ENCODE data around the gene BACH1. TPM values are rescaled to one million over a fixed set of nuclear protein-coding genes. Genes with fewer than 3 reads are reported as not detected.

Gene BACH1
- total and polyA plus RNA-seq, 2 of the 8 experiments (the other 6 are each of a cell fraction or from before 2014, with no cell fraction given), result 6.9 to 50.7 TPM

DNA sequence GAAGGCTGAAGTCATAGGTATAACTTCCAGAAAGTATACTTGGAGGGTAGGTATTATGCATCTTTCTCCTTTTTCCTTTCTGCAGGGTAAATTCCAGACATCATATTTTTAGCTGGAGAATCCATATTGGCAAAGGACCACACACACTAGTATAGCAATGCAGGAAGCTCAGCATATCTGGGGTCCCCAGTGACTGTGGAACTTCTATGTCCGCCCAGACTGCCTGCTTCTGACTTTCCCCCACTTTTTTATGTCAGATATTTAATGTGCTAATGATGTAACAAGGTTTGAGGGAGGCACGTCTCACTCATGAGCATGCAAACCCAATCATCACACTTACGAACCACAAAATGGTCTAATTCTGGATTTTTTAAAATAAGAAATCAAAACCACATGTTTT lies 90.4 kb downstream of the BACH1 start:
- FAIRE-seq (no peak), DNase-seq (ENCODE audit: low read depth in 1 of 2, low spot score in 2 of 2) (no peak)
- Histone ChIP-seq H4K5ac (ENCODE audit: insufficient read length, low read depth, low read length) (no peak overlapping the region), H3K4me2 (ENCODE audit: insufficient read depth in 1 of 2, low read depth in 2 of 2, low read length in 2 of 2) (no peak overlapping the region), H3K4me1 (replicated peaks in 1 of 4; ENCODE audit: control insufficient read depth in 3 of 4, insufficient read depth in 4 of 4, low read length in 3 of 4) (no peaks in the 10 kb centered on the region), H2AK5ac (ENCODE audit: low read depth, low read length) (no peak overlapping the region), H3K9ac (replicated peaks in 1 of 4; ENCODE audit: extremely low read depth in 1 of 4, low read depth in 3 of 4, low read length in 3 of 4) (no peak overlapping the region), H3K27me3 (replicated peaks in 1 of 4; ENCODE audit: control insufficient read depth in 3 of 4, extremely low read depth in 1 of 4, insufficient read depth in 3 of 4, low read length in 3 of 4) (no peaks in the 10 kb centered on the region), H3K18ac (ENCODE audit: extremely low read depth, low read length) (no peak overlapping the region), H3K23ac (ENCODE audit: insufficient read length) (no peak overlapping the region), H4K8ac (ENCODE audit: extremely low read depth, insufficient read depth, low read length) (no peak overlapping the region), H4K91ac (replicated peaks; ENCODE audit: insufficient read length, low read length) (no peak overlapping the region), H4K20me1 (replicated peaks in 1 of 2; ENCODE audit: control insufficient read depth in 1 of 2, insufficient read depth in 2 of 2, low read length in 2 of 2) (no peaks in the 10 kb centered on the region), H2AFZ (ENCODE audit: low read length) (no peak overlapping the region), H2BK5ac (ENCODE audit: low read depth, low read length) (no peak overlapping the region), H3K4me3 (ENCODE audit: extremely low read depth in 1 of 4, insufficient read depth in 2 of 4, low read depth in 3 of 4, low read length in 4 of 4) (no peak overlapping the region), H3K23me2 (ENCODE audit: low read depth, low read length) (no peaks in the 10 kb centered on the region), H3K36me3 (ENCODE audit: control insufficient read depth in 2 of 4, insufficient read depth in 4 of 4, low read length in 3 of 4) (no peaks in the 10 kb centered on the region), H2BK12ac (ENCODE audit: low read depth, low read length) (no peak overlapping the region), H2BK120ac (replicated peaks; ENCODE audit: low read depth, low read length) (no peak overlapping the region), H3K56ac (replicated peaks; ENCODE audit: insufficient read length, low read depth, low read length) (no peak overlapping the region), H3K9me3 (ENCODE audit: insufficient read depth in 2 of 2, low read depth in 1 of 2, low read length in 1 of 2) (no peaks in the 10 kb centered on the region), H3K4ac (replicated peaks; ENCODE audit: insufficient read length, low read depth, low read length) (no peak overlapping the region), H3K79me2 (ENCODE audit: control insufficient read depth in 1 of 2, insufficient read depth in 2 of 2, low read length in 2 of 2) (no peaks in the 10 kb centered on the region), H3K27ac (ENCODE audit: low read depth, low read length) (no peak overlapping the region), H2BK20ac (ENCODE audit: low read length) (no peak overlapping the region), H3K14ac (ENCODE audit: insufficient read length) (no peak overlapping the region), H3K79me1 (ENCODE audit: low read depth, low read length) (no peaks in the 10 kb centered on the region), H2BK15ac (ENCODE audit: low read length) (no peak overlapping the region)
- POLR2A ChIA-PET (ENCODE audit: partially characterized antibody), result no interaction called here
- CTCF ChIA-PET (ENCODE audit: partially characterized antibody), result interaction anchor here (1.0 kb wide), 1 partner anchor 9 kb away, joined by 3 read pairs; no protein-coding TSS in a partner anchor
- 91% methylated on average over 3 of the region's 3 CpGs; no CpG with 5 or more reads in 1 of the 2 experiments for WGBS, 2 experiments (ENCODE audit: extremely low coverage in 1 of 2, insufficient coverage in 1 of 2, insufficient read length in 1 of 2, insufficient replicate concordance in 2 of 2, low coverage in 1 of 2, low lambda C conversion rate in 2 of 2, missing lambda C conversion rate in 1 of 2)
- no peak for TF ChIP-seq ASH2L (IDR thresholded peaks at IDR 0.05; ENCODE audit: low read length)
- TF ChIP-seq EZH2 (IDR thresholded peaks at IDR 0.05; ENCODE audit: low read depth, low read length, severe bottlenecking), result no peak
- TF ChIP-seq CHD2 (IDR thresholded peaks at IDR 0.05; ENCODE audit: low read length), result no peak
- no peak for TF ChIP-seq EP300 (IDR thresholded peaks at IDR 0.05; ENCODE audit: borderline replicate concordance in 1 of 2, low read depth in 2 of 2, low read length in 2 of 2)
- TF ChIP-seq CREB1 (IDR thresholded peaks at IDR 0.05), result no peak
- TF ChIP-seq TCF12 (IDR thresholded peaks at IDR 0.05; ENCODE audit: low read depth, low read length), result no peak
- no peak for TF ChIP-seq EGR1 (IDR thresholded peaks at IDR 0.05; ENCODE audit: borderline replicate concordance, low read depth, low read length)
- no peak for TF ChIP-seq ZNF274 (IDR thresholded peaks at IDR 0.05; ENCODE audit: borderline replicate concordance, extremely low read depth, low read length)
- no peak for TF ChIP-seq SRF (IDR thresholded peaks at IDR 0.05; ENCODE audit: low read depth, low read length)
- TF ChIP-seq CEBPB (IDR thresholded peaks at IDR 0.05; ENCODE audit: low read depth, low read length), result no peak
- TF ChIP-seq KDM4A (IDR thresholded peaks at IDR 0.05; ENCODE audit: low read depth, low read length, severe bottlenecking), result no peak
- no peak for TF ChIP-seq MAFK (IDR thresholded peaks at IDR 0.05; ENCODE audit: low read depth, low read length)
- no peak for TF ChIP-seq RFX5 (IDR thresholded peaks at IDR 0.05; ENCODE audit: borderline replicate concordance, low read depth, low read length)
- no peak for TF ChIP-seq SIX5 (IDR thresholded peaks at IDR 0.05; ENCODE audit: low read depth, low read length)
- TF ChIP-seq RAD21 (IDR thresholded peaks at IDR 0.05 in 1 of 2, conservative IDR thresholded peaks at IDR 0.05 in 1 of 2; ENCODE audit: low read depth in 2 of 2, low read length in 2 of 2), result no peak
- TF ChIP-seq CBX8 (IDR thresholded peaks at IDR 0.05; ENCODE audit: borderline replicate concordance, low read depth, low read length), result no peak

All from H1 (cell line).